Left renal cortex interstitium (tissue), 4 donors: ENCODE data around the gene ZNF571. TPM values are rescaled to one million over a fixed set of nuclear protein-coding genes. Genes with fewer than 3 reads are reported as not detected.

Experiments used
- DNase-seq, 4 donors: peaks; one replicate each; pipeline ENCODE4 v3.0.0-alpha.2; 2013; ENCODE audit warnings: low read depth in 4 of 4, low spot score in 2 of 4, missing footprints in 1 of 4
- polyA plus RNA-seq, 4 donors: library from polyadenylated mRNA; unstranded; fragments of 120-200 nt; gene quantifications; one replicate each; pipeline ENCODE4 v1.2.1, GENCODE V29; 2013; ENCODE audit not compliant: insufficient read length in 4 of 4

Gene ZNF571
- 10 to 100 TPM in 1 of 4 donors, 1 to 10 TPM in 3; 8.1 to 13.2 (median 9.5) TPM for polyA plus RNA-seq

DNA sequence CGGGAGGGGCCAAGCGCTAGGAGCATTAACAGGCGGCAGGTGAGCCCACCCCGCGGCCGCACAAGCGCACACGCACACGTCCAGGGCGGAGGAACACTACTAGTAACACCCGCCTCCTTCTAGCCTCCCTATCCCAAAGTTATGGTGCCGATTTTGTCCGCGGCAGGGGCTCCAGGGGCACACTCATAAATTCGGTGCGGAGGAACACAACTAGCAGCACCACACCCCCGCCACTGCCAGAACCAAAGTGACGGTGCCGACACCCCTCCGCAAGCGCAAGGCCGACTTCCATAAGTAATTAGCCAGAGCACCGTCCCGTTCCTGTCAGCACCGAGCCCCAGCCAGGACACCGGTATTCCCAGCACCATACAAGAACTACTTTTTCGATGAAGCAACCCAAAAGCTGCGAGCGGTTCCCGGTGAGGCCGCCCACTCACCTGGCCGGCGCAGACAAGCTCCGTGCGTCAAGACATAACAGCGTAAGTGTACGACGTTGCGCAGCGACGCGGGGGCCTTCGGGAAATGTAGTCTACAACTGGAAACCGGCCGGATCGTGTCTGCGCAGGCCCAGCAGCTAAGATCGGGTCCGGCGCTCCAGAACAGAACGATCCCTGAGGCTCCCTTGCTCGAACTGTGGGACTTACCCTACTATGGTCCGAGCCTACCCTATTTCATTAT lies at the start of gene ZNF571, which contains the start of gene ZNF540:
ZNF571 (minus strand) TSS at position 489 of the 678 bp plus-strand sequence. CDS start 8,116 bp downstream, outside the sequence.
ZNF540 (plus strand) TSS at position 573 of the 678 bp plus-strand sequence. CDS start 3,572 bp downstream, outside the sequence.
- peak; percentile 86 to 91 (median 89) for DNase-seq

DNA sequence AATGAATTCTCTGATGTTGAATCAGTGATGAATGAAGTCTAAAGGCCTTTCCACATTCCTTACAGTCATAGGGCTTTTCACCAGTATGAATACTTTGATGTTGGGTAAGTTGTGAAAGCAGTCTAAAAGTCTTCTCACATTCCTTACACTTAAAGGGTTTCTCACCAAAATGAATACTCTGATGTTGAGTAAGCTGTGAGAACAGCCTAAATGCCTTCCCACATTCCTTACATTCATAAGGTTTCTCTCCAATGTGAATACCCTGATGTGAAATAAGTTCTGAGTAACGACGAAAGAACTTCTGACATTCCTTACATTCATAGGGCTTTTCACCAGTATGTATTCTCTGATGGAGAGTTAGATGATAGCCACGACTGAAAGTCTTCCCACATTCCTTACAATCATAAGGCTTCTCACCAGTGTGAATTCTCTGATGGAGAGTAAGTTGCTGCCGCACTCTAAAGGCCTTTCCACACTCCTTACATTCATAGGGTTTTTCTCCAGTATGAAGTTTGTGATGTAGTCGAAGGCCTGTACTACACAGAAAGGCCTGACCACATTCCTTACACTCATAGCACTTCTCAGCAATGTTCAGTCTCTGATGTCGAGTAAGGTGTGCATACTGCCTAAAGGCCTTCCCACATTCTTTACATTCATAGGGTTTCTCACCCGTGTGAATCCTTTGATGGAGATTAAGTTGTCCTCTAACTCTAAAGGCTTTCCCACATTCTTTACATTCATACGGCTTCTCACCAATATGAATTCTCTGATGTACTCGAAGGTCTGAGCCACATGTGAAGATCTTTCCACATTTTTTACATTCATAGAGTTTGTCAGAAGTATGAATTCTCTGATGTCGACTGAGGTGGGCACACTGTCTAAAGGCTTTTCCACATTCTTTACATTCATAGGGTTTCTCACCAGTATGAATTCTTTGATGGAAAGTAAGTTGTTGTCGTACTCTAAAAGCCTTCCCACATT lies 40.8 kb upstream of the ZNF571 start:
- DNase-seq: no peak

DNA sequence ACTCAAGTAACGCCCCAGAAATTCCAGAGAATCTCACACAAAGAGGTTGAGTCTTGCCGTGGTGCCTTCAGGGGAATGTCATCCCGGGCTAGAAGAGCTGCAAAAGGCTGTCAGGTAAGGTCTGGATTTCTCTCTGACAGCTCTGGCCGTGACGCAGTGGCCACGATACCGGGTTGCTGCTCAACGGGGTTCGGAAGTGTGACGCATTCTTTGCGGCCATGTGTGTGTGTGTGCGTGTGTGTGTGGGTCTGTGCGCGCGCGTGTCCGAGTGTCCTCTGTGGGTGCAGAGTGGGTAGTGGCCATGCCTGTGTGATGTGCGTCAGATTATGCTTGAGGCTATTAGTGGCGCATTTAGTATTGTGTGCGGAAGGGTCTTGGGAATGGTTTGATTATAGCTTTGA lies 390 bp upstream of the ZNF571 start:
- DNase-seq: peak in 1 of 4 donors; percentile 43

DNA sequence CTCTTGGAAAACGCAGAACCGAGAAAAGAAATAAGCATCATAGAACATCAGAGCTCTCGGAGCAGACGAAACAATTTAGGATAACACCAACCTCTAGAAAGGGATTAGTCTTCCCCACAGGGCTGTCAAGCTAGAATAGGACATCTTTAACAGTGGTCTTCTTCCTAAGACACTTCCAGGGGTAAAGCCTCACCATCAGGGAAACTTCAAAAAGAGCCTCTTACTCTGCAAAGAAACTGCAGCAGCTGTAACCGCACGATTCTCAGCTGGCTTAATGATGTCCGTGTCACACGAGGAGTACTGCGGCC lies 642 bp downstream of the ZNF571 start:
- DNase-seq: peak in 1 of 4 donors; percentile 60

DNA sequence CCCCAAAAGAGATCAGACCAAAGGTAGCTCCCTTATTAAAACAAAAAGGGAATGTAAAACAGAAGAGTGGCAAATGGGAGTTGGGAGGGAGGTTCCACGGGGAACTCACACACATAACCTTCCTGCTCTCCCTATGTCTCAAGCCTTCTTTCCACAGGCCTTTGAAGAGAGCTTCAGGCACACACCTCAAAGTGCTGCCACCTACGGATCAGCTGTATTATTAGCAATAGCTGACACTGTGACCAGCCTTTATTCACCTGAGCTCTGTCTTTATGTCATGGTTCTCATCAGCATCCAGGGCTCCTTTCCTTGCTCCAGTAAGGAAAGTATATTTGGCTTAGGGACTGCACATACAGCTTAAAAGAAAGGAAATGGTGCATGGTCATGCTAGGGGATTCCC lies 11.3 kb downstream of the ZNF571 start:
- no peak for DNase-seq

DNA sequence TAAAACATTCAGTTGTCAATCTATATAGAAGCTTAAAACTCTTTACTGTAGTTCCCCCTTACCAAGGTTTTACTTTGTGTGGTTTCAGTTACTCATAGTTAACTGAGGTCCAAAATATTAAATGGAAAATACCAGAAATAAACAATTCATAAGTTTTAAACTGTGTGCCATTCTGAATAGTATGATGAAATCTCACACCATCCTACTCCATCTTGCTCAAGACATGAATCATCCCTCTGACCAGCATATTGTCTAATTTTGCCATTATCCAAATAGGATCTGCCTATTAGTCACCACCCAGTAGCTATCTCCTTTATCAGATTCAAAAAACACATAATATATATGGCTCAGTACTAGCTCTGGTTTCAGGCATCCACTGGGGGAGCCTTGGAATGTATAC lies 22.4 kb downstream of the ZNF571 start:
- DNase-seq: no peak

DNA sequence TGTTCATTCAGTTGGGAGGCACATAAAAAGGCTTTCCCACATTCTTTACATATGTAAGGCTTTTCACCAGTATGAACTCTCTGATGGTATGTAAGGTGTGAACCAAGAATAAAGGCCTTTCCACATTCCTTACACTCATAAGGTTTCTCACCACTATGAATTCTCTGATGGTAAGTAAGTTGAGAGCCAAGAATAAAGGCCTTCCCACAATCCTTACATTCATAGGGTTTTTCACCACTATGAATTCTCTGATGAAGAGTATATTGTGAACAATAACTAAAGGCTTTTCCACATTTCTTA lies 29.3 kb downstream of the ZNF571 start:
- no peak for DNase-seq

DNA sequence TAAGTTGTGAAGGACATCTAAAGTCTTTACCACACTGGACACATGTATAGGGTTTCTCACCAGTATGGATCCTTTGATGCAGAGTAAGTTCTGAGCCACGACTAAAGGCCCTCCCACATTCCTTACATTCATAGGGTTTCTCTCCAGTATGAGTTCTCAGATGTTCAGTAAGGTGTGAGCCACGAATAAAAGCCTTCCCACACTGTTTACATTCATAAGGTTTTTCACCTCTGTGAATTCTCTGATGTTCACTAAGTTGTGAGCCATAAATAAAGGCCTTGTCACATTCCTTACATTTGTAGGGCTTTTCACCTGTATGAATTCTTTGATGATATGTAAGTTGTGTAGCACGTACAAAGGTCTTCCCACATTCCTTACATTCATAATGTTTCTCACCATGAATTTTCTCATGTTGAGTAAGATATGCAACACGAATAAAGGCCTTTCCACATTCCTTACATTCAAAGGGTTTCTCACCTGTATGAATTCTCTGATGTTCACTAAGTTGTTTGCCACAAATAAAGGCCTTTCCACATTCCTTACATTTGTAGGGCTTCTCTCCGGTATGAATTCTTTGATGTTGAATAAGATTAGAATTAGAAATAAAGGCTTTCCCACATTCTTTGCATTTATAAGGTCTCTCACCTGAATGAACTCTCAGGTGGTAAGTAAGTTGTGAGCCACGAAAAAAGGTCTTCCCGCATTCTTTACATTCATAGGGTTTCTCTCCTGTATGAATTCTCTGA lies 29.8 kb downstream of the ZNF571 start:
- DNase-seq: no peak

DNA sequence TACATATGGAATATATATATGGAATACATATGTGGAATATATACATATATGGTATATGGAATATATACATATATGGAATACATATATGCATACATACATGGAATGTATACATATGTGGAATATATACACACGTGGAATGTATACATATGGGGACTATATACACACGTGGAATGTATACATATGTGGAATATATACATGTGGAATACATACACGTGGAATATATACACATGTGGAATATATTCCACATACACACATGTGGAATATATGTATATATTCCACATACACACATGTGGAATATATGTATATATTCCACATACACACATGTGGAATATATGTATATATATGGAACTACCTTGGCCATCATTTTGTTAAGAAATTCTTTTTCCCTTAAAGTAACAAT lies 31.1 kb downstream of the ZNF571 start:
- no peak for DNase-seq

DNA sequence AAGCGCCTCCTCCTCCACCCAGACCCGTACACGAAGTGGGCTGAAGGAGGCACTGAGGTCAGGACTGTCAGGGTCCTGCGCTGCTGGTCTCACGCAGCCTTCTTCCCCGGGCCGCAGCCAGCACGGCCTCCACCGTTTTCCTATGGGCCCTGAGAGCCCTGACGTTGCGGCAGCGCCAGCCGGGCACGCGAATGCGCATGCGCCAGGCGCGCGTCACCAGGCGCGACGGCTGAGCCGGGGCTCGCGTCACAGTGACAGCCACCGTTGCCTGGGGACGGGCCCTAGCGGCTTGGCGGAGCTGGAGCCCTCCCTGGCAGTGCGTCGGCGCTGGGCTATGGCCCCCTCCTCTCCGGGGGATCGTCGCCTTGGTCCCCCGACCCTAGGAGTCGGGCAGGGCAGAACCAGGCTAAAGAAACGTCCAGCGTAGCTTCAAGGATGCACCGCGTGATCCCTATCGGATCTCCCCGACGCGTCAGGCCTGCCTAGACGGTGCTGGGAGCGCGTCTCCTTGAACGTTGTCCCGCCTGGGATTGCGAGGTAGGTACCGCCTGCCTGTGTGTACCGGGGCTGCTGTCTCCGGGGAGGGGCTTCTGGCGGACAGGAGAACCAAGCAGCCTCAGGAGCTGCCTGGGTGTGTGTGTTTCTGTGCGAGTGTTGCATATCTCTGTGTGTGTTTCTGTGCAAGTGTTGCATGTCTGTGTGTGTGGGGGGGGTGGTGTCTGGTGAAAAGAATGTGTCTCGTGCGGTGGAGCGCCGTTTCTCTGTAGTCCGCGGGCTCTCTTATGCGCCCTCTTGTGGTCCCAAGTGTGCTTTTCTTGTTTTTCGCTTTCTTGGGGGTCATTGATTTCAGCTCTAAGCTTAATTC lies 43.2 kb downstream of the ZNF571 start:
- DNase-seq: peak; percentile 45 to 72 (median 70)

DNA sequence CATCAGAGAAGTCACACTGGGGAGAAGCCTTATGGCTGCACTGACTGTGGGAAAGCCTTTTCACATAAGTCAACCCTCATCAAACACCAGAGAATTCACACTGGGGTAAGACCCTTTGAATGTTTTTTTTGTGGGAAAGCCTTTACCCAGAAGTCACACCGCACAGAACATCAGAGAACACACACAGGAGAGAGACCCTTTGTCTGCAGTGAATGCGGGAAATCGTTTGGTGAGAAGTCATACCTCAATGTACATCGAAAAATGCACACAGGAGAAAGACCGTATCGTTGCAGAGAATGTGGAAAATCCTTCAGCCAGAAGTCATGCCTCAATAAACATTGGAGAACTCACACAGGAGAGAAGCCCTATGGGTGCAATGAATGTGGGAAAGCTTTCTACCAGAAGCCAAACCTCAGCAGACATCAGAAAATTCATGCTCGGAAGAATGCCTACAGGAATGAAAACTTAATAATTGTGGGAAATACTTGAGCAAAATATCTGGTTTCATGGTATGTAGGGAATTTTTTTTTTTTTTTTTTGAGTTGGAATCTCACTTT lies 57.1 kb downstream of the ZNF571 start:
- no peak for DNase-seq

DNA sequence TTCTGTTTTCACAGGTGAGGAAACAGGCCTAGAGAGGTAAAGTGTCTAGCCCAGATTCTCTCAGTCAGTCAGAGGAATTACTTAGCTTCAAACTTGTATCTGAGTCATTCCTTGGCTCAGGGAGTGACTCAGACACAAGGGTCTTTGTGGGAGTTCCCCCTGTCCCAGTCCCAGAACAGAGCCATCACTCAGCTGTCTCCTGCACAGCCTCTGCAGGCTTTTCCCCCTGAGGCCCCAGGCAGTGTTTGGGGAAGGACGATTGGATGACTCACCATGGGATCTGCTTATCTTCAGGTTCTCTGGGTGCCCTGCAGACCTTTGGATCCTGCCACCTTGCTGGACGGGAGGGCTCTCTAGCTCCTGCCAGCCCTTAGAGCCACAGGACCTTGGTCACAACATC lies 74.7 kb downstream of the ZNF571 start:
- DNase-seq: no peak

Other genes with a start within 250 kb of the ZNF571 start
- gene ZNF527, start 223.7 kb downstream of the ZNF571 start, polyA plus RNA-seq: 10 to 100 TPM in 2 of 4 donors, 1 to 10 TPM in 2; 7.2 to 17.2 (median 10.5) TPM
- 10 to 100 TPM; 10.1 to 13.6 (median 12.8) TPM for gene ZNF569, start 127.3 kb downstream of the ZNF571 start, polyA plus RNA-seq
- 10 to 100 TPM in 3 of 4 donors, 1 to 10 TPM in 1; 9.2 to 11.2 (median 10.2) TPM for gene ZNF570, start 125.4 kb downstream of the ZNF571 start, polyA plus RNA-seq
- gene ZNF793, start 87.9 kb downstream of the ZNF571 start, polyA plus RNA-seq: 10 to 100 TPM; 15.8 to 38.0 (median 27.1) TPM
- gene ZNF540, start 84 bp upstream of the ZNF571 start, polyA plus RNA-seq: 1 to 10 TPM; 2.9 to 6.3 (median 4.9) TPM
- 10 to 100 TPM; 21.8 to 26.9 (median 23.5) TPM for gene ZFP30, start 60.7 kb upstream of the ZNF571 start, polyA plus RNA-seq
- gene ZNF607, start 125.0 kb upstream of the ZNF571 start, polyA plus RNA-seq: 10 to 100 TPM; 11.6 to 14.1 (median 12.6) TPM
- gene ZNF573, start 184.8 kb upstream of the ZNF571 start, polyA plus RNA-seq: 10 to 100 TPM in 3 of 4 donors, 1 to 10 TPM in 1; 9.6 to 26.4 (median 16.8) TPM